ENCODE measurements around the gene TSSK6.
A peak's percentile ranks its signal among the peaks of the same experiment; 100 is the strongest.

Gene TSSK6

GRCh38 chr19:19514881-19515641, at the start of gene TSSK6:
Gene TSSK6, minus strand, starts transcription at chr19:19515548. Its CDS starts 121 bp downstream, at chr19:19515427.
- DNase-seq (ENCODE audit: low read depth in 2 of 2), result no peak

GRCh38 chr19:19563348-19563848, 48.0 kb upstream of the TSSK6 start:
- no peak for DNase-seq (ENCODE audit: low read depth in 2 of 2)

GRCh38 chr19:19562665-19563347, 47.5 kb upstream of the TSSK6 start:
- DNase-seq (ENCODE audit: low read depth in 2 of 2), result peak in 1 of 2 donors; percentile 5

GRCh38 chr19:19561946-19562664, 46.8 kb upstream of the TSSK6 start:
- DNase-seq (ENCODE audit: low read depth in 2 of 2), result no peak

- DNase-seq (ENCODE audit: low read depth in 2 of 2), result no peak
These were observed 44.6 kb upstream of the TSSK6 start for GRCh38 chr19:19559931-19560330.

GRCh38 chr19:19558636-19559035, 43.3 kb upstream of the TSSK6 start:
- DNase-seq (ENCODE audit: low read depth in 2 of 2), result no peak

- DNase-seq (ENCODE audit: low read depth in 2 of 2), result no peak
These were observed 42.7 kb upstream of the TSSK6 start for GRCh38 chr19:19558055-19558454.

GRCh38 chr19:19554074-19555023, 39.0 kb upstream of the TSSK6 start:
- peak; percentile 12 to 40 for DNase-seq (ENCODE audit: low read depth in 2 of 2)

- no peak for DNase-seq (ENCODE audit: low read depth in 2 of 2)
These were observed 38.3 kb upstream of the TSSK6 start for GRCh38 chr19:19553670-19554069.

- DNase-seq (ENCODE audit: low read depth in 2 of 2), result no peak
These were observed 37.5 kb upstream of the TSSK6 start for GRCh38 chr19:19552798-19553197.

- no peak for DNase-seq (ENCODE audit: low read depth in 2 of 2)
These were observed 36.5 kb upstream of the TSSK6 start for GRCh38 chr19:19551853-19552192.

GRCh38 chr19:19550972-19551852, 35.9 kb upstream of the TSSK6 start:
- no peak for DNase-seq (ENCODE audit: low read depth in 2 of 2)

GRCh38 chr19:19550485-19550929, 35.2 kb upstream of the TSSK6 start:
- DNase-seq (ENCODE audit: low read depth in 2 of 2), result no peak

- no peak for DNase-seq (ENCODE audit: low read depth in 2 of 2)
These were observed 34.6 kb upstream of the TSSK6 start for GRCh38 chr19:19549804-19550464.

GRCh38 chr19:19548915-19549759, 33.8 kb upstream of the TSSK6 start:
- no peak for DNase-seq (ENCODE audit: low read depth in 2 of 2)

- DNase-seq (ENCODE audit: low read depth in 2 of 2), result no peak
These were observed 32.5 kb upstream of the TSSK6 start for GRCh38 chr19:19547674-19548336.

GRCh38 chr19:19546751-19547162, 31.4 kb upstream of the TSSK6 start:
- no peak for DNase-seq (ENCODE audit: low read depth in 2 of 2)

GRCh38 chr19:19545707-19546106, 30.4 kb upstream of the TSSK6 start:
- no peak for DNase-seq (ENCODE audit: low read depth in 2 of 2)
